GM21360 (cell line): Measurements from ENCODE around the gene ZNF106.

Experiments used
- ATAC-seq: cut with Tn5 transposase; IDR thresholded peaks from one replicate; pipeline ENCODE4 v1.9.1; 2021; ENCODE audit warnings: mild to moderate bottlenecking, moderate library complexity; ENCODE audit not compliant: unreplicated experiment

The ZNF106 gene

GRCh38 chr15:42490671-42491538 lies at the start of gene ZNF106:
Gene ZNF106 (minus strand): TSS chr15:42491141. CDS start chr15:42472289, 18,852 bp downstream.
- ATAC-seq: no peak

GRCh38 chr15:42533246-42533645 lies 42.3 kb upstream of the ZNF106 start:
- ATAC-seq: no peak

GRCh38 chr15:42528970-42529369 lies 38.0 kb upstream of the ZNF106 start:
- ATAC-seq: no peak

GRCh38 chr15:42523331-42523730 lies 32.4 kb upstream of the ZNF106 start:
- ATAC-seq: no peak

- no peak for ATAC-seq
These were observed 20.1 kb upstream of the ZNF106 start for GRCh38 chr15:42511007-42511391.

- no peak for ATAC-seq
These were observed 19.5 kb upstream of the ZNF106 start for GRCh38 chr15:42510258-42511006.

GRCh38 chr15:42508263-42508690 lies 17.3 kb upstream of the ZNF106 start:
- ATAC-seq: no peak

- no peak for ATAC-seq
These were observed 16.6 kb upstream of the ZNF106 start for GRCh38 chr15:42507514-42507913.

GRCh38 chr15:42504631-42505030 lies 13.7 kb upstream of the ZNF106 start:
- peak; percentile 13 for ATAC-seq

- ATAC-seq: no peak
These were observed 12.9 kb upstream of the ZNF106 start for GRCh38 chr15:42503825-42504224.

GRCh38 chr15:42502477-42502876 lies 11.5 kb upstream of the ZNF106 start:
- no peak for ATAC-seq

GRCh38 chr15:42499858-42500609 lies 9.1 kb upstream of the ZNF106 start:
- no peak for ATAC-seq

GRCh38 chr15:42498212-42499068 lies 7.5 kb upstream of the ZNF106 start:
- no peak for ATAC-seq

- ATAC-seq: peak; percentile 63
These were observed 4.6 kb upstream of the ZNF106 start, which contains the start of gene SNAP23 for GRCh38 chr15:42495361-42496212. Gene SNAP23 (plus strand): TSS chr15:42495634. CDS start chr15:42511847, 16,213 bp downstream.

- no peak for ATAC-seq
These were observed 4.0 kb upstream of the ZNF106 start for GRCh38 chr15:42494998-42495360.

GRCh38 chr15:42493679-42494078 lies 2.7 kb upstream of the ZNF106 start:
- ATAC-seq: no peak

GRCh38 chr15:42491539-42492225 lies 741 bp upstream of the ZNF106 start:
- no peak for ATAC-seq

- ATAC-seq: no peak
These were observed 660 bp downstream of the ZNF106 start for GRCh38 chr15:42490291-42490670.

- no peak for ATAC-seq
These were observed 7.3 kb downstream of the ZNF106 start for GRCh38 chr15:42483677-42484076.
